Lower leg skin (tissue), 4 donors: ENCODE measurements around the gene REEP3. TPM values are rescaled to one million over a fixed set of nuclear protein-coding genes. Genes with fewer than 3 reads are reported as not detected.

Experiments used
- DNase-seq, 2 donors: peaks; one replicate each; pipeline ENCODE4 v3.0.0-alpha.2; 2019; ENCODE audit warnings: low spot score in 2 of 2
- H3K4me3 ChIP-seq: fragments of 200-600 bp; sonication (generic); 2 replicates; pipeline ENCODE4 v1.5.1; 2017; ENCODE audit warnings: mild to moderate bottlenecking, low read depth; ENCODE audit not compliant: poor library complexity, severe bottlenecking
- CTCF ChIP-seq, 3 donors: fragments of 450-650 bp; IDR thresholded peaks; one replicate each; pipeline ENCODE4 v1.5.1; 2016; ENCODE audit warnings: antibody characterized with exemption in 3 of 3, mild to moderate bottlenecking in 3 of 3, moderate library complexity in 2 of 3
- POLR2A ChIP-seq, 2 donors: fragments of 450-650 bp; IDR thresholded peaks; one replicate each; pipeline ENCODE4 v1.6.1; 2016 to 2017; ENCODE audit warnings: antibody characterized with exemption in 2 of 2, mild to moderate bottlenecking in 1 of 2, moderate library complexity in 1 of 2
- WGBS, 2 donors: methylation state at CpG; one replicate each; pipeline ENCODE4 v1.1.5; 2018; 5-methylcytosine and 5-hydroxymethylcytosine counted together
- intact Hi-C: fragments of 100-400 bp; cut with DNase I; formaldehyde crosslinking; loops from one replicate; pipeline ENCODE4 v1.15.0; 2023; ENCODE audit warnings: low total_unique reads
- total RNA-seq, 4 donors: library from RNA; depleted of rRNA; stranded (reverse); fragments of >200 nt; gene quantifications; one replicate each; pipeline ENCODE4 v1.1.0, GENCODE V29; 2016

The REEP3 gene
- total RNA-seq, 4 donors from 2014 or later = 39.8 to 58.4 (median 49.0) TPM

GRCh38 chr10:63614371-63614891 lies 93.2 kb downstream of the REEP3 start:
- no peak for DNase-seq
- H3K4me3 ChIP-seq = no peak overlapping the region
- no peak for TF ChIP-seq POLR2A (IDR thresholded peaks at IDR 0.05)
- 39 to 42% methylated on average over 2 of the region's 2 CpGs for WGBS, 2 donors
- intact Hi-C loops = no loop called here

GRCh38 chr10:63618552-63618951 lies 97.4 kb downstream of the REEP3 start:
- intact Hi-C loops = no loop called here
- DNase-seq = no peak
- 76 to 79% methylated on average over 3 of the region's 3 CpGs for WGBS, 2 donors
- TF ChIP-seq POLR2A (IDR thresholded peaks at IDR 0.05) = no peak
- no peak for TF ChIP-seq CTCF (IDR thresholded peaks at IDR 0.05)
- H3K4me3 ChIP-seq = no peak overlapping the region

GRCh38 chr10:63619426-63619825 lies 98.2 kb downstream of the REEP3 start:
- intact Hi-C loops = no loop called here
- no peak for DNase-seq
- no peak for TF ChIP-seq POLR2A (IDR thresholded peaks at IDR 0.05)
- TF ChIP-seq CTCF (IDR thresholded peaks at IDR 0.05) = no peak
- no peak overlapping the region for H3K4me3 ChIP-seq
- 95 to 97% methylated on average over 7 of the region's 7 CpGs for WGBS, 2 donors

GRCh38 chr10:63622097-63622496 lies 100.9 kb downstream of the REEP3 start:
- intact Hi-C loops = no loop called here

GRCh38 chr10:63624701-63625100 lies 103.5 kb downstream of the REEP3 start:
- no peak for DNase-seq
- intact Hi-C loops = no loop called here
- WGBS, 2 donors = 92 to 93% methylated on average over 2 of the region's 2 CpGs
- TF ChIP-seq POLR2A (IDR thresholded peaks at IDR 0.05) (no peak), CTCF (IDR thresholded peaks at IDR 0.05) (no peak)
- no peak overlapping the region for H3K4me3 ChIP-seq

More at GRCh38 chr10:63622097-63622496, 100.9 kb downstream of the REEP3 start:
- TF ChIP-seq CTCF (IDR thresholded peaks at IDR 0.05) (no peak), POLR2A (IDR thresholded peaks at IDR 0.05) (no peak)
- DNase-seq = no peak
- H3K4me3 ChIP-seq = no peak overlapping the region
- 83 to 84% methylated on average over 2 of the region's 2 CpGs for WGBS, 2 donors

- DNase-seq = no peak
- H3K4me3 ChIP-seq = no peak overlapping the region
- TF ChIP-seq POLR2A (IDR thresholded peaks at IDR 0.05) = no peak
- no peak for TF ChIP-seq CTCF (IDR thresholded peaks at IDR 0.05)
- intact Hi-C loops = no loop called here
- 72 to 82% methylated on average over 8 of the region's 8 CpGs for WGBS, 2 donors
Measured at GRCh38 chr10:63627396-63627795, 106.2 kb downstream of the REEP3 start.
